ENCODE measurements around the gene FAM174B.

FAM174B gene

GRCh38 chr15:92654662-92655061 lies 913 bp downstream of the FAM174B start:
- Mint-ChIP-seq H3K27me3 (ENCODE audit: low read depth) (peaks cover 49% of the 10 kb centered on the region), H3K4me3 (peak overlapping the region; percentile 48), H3K9me3 (peaks cover 9% of the 10 kb centered on the region), H3K36me3 (ENCODE audit: low read depth) (no peaks in the 10 kb centered on the region), H3K4me1 (ENCODE audit: low read depth) (peaks cover 5% of the 10 kb centered on the region), H3K27ac (no peak overlapping the region)

DNA sequence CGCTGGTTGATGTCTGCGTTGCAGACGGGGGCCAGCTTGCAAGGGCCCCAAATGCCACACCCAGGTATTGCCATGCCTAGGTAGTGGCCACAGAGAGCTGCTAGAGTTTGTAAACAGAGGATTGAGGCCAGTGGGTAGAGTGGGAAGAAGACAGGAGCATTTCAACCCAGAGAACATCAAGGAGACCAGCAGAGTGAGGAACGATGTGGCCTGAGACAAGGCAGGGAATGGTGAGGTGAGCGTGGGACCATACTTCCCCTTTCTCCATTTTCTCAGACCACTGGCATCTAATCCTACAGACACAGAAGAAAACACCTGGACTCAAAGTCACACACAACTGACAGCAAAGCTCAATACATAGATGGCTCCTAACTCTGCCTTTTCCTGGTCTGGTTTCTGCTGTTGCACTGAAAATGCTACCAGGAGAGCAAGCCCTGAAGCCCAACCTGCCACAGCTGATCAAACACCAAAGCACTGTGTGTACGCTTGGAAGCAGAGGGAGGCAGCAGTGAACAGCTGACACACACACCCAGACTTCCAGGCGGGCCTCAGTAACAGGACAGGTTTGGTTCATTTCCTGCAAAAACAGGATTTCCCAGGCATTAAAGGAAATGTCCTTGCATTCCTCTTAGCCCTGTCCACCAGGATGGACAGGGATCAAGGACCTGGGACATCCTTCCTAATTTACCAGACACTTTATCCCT lies 1.6 kb downstream of the FAM174B start:
- Mint-ChIP-seq H3K4me1 (ENCODE audit: low read depth) (peaks cover 5% of the 10 kb centered on the region), H3K27me3 (ENCODE audit: low read depth) (peaks cover 47% of the 10 kb centered on the region), H3K36me3 (ENCODE audit: low read depth) (no peaks in the 10 kb centered on the region), H3K9me3 (peaks cover 9% of the 10 kb centered on the region), H3K27ac (no peak overlapping the region), H3K4me3 (no peak overlapping the region)

- Mint-ChIP-seq H3K9me3 (peaks cover 9% of the 10 kb centered on the region), H3K27ac (no peak overlapping the region), H3K4me1 (ENCODE audit: low read depth) (peaks cover 5% of the 10 kb centered on the region), H3K4me3 (no peak overlapping the region), H3K27me3 (ENCODE audit: low read depth) (peaks cover 44% of the 10 kb centered on the region), H3K36me3 (ENCODE audit: low read depth) (no peaks in the 10 kb centered on the region)
Measured at GRCh38 chr15:92653366-92653765, 2.2 kb downstream of the FAM174B start.

- Mint-ChIP-seq H3K27ac (no peak overlapping the region), H3K9me3 (peaks cover 9% of the 10 kb centered on the region), H3K27me3 (ENCODE audit: low read depth) (peaks cover 44% of the 10 kb centered on the region), H3K36me3 (ENCODE audit: low read depth) (no peaks in the 10 kb centered on the region), H3K4me1 (ENCODE audit: low read depth) (peaks cover 5% of the 10 kb centered on the region), H3K4me3 (no peak overlapping the region)
Measured at GRCh38 chr15:92652576-92652966, 3.0 kb downstream of the FAM174B start.

DNA sequence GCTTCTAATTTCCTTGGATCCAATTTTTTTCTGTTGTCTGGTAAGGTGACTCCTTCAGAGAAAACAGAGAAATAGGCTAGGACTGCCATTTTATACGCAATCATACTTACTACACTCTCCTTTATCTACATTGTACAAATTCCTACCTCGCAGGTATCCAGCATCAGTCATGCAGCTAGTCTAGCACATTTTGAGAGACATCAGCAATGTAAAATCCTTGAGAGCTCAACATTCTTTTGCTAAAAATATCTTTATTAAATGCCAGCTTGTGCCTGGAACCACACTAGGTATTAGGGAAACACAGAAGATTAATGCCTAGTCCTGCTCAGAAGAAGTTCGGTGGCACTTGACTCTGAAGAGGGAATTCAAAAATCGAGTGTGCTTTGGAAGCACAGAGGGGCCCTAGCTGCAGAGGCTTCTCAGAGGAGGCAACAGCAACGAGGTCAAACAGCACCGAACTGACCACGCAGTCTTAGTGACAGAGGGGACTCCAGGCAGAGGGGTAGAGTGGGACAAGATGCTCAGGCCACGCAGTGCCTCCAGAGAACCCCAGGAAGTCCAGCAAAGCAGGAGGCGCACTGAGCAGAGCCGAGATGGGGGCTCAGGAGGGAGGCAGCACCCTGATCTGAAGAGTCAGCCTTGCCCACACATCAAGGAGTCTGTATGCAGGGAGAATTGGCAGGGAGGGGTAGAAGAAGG lies 3.5 kb downstream of the FAM174B start:
- Mint-ChIP-seq H3K4me3 (no peak overlapping the region), H3K4me1 (ENCODE audit: low read depth) (peaks cover 5% of the 10 kb centered on the region), H3K9me3 (peaks cover 7% of the 10 kb centered on the region), H3K36me3 (ENCODE audit: low read depth) (no peaks in the 10 kb centered on the region), H3K27ac (no peak overlapping the region), H3K27me3 (ENCODE audit: low read depth) (peaks cover 40% of the 10 kb centered on the region)

GRCh38 chr15:92650966-92651365 lies 4.6 kb downstream of the FAM174B start:
- Mint-ChIP-seq H3K9me3 (peaks cover 3% of the 10 kb centered on the region), H3K4me3 (no peak overlapping the region), H3K36me3 (ENCODE audit: low read depth) (no peaks in the 10 kb centered on the region), H3K27me3 (ENCODE audit: low read depth) (peaks cover 30% of the 10 kb centered on the region), H3K4me1 (ENCODE audit: low read depth) (peaks cover 1% of the 10 kb centered on the region), H3K27ac (no peak overlapping the region)

DNA sequence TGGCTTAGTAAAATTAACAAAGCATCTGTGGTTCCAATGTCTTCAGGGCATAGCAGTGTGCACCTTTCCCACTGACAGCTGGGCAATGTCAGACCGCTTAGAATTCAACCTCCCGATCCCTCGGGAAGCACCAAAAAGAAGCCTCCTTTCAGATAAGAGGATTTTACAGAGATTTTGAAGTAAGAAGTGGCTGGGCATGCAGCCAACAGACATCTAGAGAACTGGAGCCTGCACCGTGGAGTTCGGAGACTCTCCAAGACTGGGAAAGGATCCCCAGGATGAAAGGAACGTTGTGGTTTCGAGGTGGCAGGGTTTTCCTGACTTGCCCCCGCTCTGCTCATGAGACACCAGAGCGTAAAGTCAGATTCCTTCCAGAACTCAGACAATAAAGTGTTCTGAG lies 5.3 kb downstream of the FAM174B start:
- Mint-ChIP-seq H3K27me3 (ENCODE audit: low read depth) (peaks cover 28% of the 10 kb centered on the region), H3K36me3 (ENCODE audit: low read depth) (no peaks in the 10 kb centered on the region), H3K9me3 (peaks cover 3% of the 10 kb centered on the region), H3K4me3 (no peak overlapping the region), H3K27ac (no peak overlapping the region), H3K4me1 (ENCODE audit: low read depth) (no peaks in the 10 kb centered on the region)

DNA sequence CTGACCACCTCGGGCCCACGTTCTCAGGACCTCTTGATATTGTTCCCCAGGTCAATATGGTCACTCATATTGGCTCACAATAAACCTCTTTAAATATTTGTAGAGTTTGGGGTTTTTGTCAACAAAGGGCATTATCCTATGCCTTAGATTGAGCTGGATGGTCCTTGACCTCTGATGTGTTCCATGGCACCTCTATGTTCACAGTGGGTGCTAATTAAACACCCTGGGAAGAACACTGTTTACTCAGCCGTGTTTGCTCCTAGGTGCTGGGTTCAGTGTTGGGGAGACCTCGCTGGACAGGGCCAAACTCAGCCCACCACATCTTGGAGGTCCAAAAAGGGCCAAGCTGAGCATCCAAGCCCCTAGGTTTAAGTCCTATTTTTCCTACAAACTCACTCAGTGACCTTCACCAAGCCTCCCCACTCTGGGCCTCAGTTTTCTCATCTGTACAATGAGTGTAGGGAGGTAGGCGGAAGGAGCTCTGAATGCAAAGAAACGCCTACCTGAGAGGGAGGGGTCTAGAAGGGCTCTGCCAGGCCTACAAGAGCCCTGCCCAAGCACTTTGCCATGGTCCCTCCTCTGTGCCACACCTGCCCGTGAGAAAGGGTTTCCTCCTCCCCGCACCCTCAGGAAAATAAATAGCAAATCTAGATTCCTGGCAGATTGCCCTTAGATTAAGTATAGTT lies 7.2 kb downstream of the FAM174B start:
- Mint-ChIP-seq H3K4me3 (no peak overlapping the region), H3K36me3 (ENCODE audit: low read depth) (no peaks in the 10 kb centered on the region), H3K4me1 (ENCODE audit: low read depth) (no peaks in the 10 kb centered on the region), H3K27ac (no peak overlapping the region), H3K27me3 (ENCODE audit: low read depth) (peaks cover 22% of the 10 kb centered on the region), H3K9me3 (peaks cover 3% of the 10 kb centered on the region)

DNA sequence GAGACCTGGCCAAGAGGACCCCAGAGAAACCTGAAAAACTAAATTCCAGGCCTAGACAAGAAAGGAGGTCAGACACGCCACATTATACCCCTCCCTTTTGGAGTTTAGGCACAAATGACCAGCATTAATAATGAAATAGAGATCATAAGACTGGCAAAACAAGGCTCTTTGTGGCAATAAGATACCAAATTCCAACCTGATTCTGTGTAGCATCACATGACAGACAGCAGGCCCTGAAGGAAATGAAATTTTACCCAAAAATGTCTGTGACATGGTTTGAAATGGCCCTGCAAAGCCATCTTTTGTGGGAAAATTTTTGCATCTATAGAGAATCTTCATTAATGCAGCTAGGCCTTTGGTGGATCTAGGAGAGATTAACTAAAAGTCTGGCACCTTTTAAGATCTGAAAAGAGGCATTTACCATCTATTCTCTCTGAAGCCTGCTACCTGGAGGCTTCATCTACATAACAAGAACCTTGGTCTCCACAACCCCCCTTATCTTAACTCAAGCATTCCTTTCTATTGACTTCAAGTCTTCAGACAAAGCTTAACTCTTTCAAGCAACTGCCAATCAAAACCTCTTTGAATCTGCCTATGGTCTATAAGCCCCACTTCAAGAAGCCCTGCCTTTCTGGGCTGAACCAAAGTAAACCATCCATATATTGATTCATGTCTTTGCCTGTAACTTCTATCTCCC lies 8.0 kb downstream of the FAM174B start:
- Mint-ChIP-seq H3K4me3 (no peak overlapping the region), H3K27ac (no peak overlapping the region), H3K9me3 (peaks cover 3% of the 10 kb centered on the region), H3K4me1 (ENCODE audit: low read depth) (no peaks in the 10 kb centered on the region), H3K36me3 (ENCODE audit: low read depth) (no peaks in the 10 kb centered on the region), H3K27me3 (ENCODE audit: low read depth) (peaks cover 17% of the 10 kb centered on the region)

DNA sequence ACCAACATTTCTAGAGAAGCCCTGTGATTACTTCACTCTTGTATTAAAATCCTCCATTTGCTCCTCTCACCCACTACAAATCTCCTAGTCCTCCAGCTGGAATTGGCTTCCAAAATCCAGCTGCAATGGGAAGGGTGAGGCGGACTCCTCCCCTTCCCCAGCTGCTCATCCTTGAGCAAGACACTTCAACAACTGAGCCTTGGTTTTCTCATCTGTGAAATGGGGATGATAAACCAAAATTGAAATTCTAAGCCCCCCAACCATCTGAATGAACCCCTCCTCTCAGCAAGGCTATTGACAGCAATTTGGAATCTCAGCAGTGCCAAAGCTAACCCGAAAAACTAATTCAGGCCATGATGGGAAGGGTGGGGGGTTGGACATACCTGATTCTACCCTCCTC lies 9.4 kb downstream of the FAM174B start:
- Mint-ChIP-seq H3K9me3 (peaks cover 3% of the 10 kb centered on the region), H3K4me3 (no peak overlapping the region), H3K27ac (no peak overlapping the region), H3K4me1 (ENCODE audit: low read depth) (no peaks in the 10 kb centered on the region), H3K36me3 (ENCODE audit: low read depth) (no peaks in the 10 kb centered on the region), H3K27me3 (ENCODE audit: low read depth) (peaks cover 7% of the 10 kb centered on the region)

DNA sequence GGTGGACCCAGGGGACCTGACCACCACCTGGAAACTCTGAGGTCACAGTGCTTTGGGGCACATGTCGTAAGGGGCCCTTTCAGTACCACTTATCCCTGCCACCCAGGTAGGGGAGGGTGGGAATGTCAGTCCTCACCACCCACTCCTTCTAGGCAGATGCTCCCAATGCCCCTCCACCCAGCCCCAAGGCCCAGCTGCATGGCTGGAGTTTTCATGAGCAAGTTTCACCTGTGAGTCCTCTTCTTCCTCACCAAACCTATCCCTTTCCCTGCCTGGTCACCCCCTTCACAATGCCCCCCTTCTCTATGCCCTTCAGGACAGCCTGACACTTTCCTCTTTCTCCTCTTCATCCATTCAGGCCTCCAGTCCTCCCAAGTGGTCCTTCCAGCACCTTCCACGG lies 9.8 kb downstream of the FAM174B start:
- H3K27me3 Mint-ChIP-seq (ENCODE audit: low read depth) = peaks cover 7% of the 10 kb centered on the region
- H3K4me3 Mint-ChIP-seq = no peak overlapping the region
- H3K9me3 Mint-ChIP-seq = peaks cover under 1% of the 10 kb centered on the region
- no peaks in the 10 kb centered on the region for H3K4me1 Mint-ChIP-seq (ENCODE audit: low read depth)
- no peaks in the 10 kb centered on the region for H3K36me3 Mint-ChIP-seq (ENCODE audit: low read depth)
- H3K27ac Mint-ChIP-seq = no peak overlapping the region

- H3K27me3 Mint-ChIP-seq (ENCODE audit: low read depth) = peaks cover 7% of the 10 kb centered on the region
- no peak overlapping the region for H3K27ac Mint-ChIP-seq
- no peaks in the 10 kb centered on the region for H3K4me1 Mint-ChIP-seq (ENCODE audit: low read depth)
- no peaks in the 10 kb centered on the region for H3K36me3 Mint-ChIP-seq (ENCODE audit: low read depth)
- H3K9me3 Mint-ChIP-seq = no peaks in the 10 kb centered on the region
- H3K4me3 Mint-ChIP-seq = no peak overlapping the region
Measured at GRCh38 chr15:92645051-92645631, 10.4 kb downstream of the FAM174B start.

DNA sequence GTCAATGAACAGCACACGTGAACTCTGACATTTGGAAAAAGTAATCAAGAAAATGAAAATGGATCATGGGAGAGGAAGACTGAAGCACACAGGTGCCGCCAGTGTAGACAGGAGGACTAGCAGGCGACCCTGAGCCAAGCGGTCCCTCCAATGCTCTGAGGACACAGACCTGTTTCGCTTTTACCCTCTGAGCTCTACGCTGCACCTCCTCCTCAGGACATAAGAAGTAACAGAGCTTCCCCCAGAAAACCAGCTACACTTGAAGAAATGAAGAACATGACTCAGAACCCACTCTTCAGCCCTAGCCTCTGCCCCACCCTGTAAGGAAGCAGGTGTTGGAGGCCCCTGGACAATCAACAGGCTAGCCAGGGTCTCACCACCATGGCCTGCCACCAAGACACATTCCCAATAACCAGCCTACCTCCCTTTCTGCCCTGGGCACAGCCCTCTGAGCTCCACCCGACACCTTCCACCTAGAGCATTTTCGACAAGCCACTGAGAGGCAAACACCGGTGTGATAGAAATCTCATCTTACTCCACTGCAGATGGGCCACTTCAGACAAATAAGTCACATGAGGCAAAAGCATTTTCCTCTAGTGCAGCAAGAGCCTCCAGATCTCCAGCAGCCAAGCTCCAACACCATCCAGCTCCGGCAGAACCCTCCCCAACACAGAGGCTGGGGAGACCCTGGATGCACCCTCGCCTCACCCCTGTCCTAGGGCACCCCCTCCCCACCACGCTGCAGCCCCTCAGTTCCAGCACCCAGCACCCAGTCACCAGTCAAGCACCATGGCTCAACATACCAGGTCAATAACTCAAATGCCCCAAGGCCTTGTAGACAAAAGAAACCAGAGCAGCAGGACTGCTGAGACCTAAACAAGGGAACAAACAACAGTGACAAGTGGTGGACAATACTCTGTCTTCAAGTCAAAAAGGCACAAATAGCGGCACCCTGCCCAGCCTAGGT lies 11.4 kb downstream of the FAM174B start:
- Mint-ChIP-seq H3K36me3 (ENCODE audit: low read depth) (no peaks in the 10 kb centered on the region), H3K27me3 (ENCODE audit: low read depth) (peaks cover 7% of the 10 kb centered on the region), H3K4me1 (ENCODE audit: low read depth) (no peaks in the 10 kb centered on the region), H3K9me3 (no peaks in the 10 kb centered on the region), H3K4me3 (no peak overlapping the region), H3K27ac (no peak overlapping the region)
